GM12891 (cell line): ENCODE measurements around the gene CAMK1D.
"Not testable (repeated sequence)": the region's sequence is repeated elsewhere in the genome, so short reads cannot be mapped to it uniquely, and the experiment has no call there.

Experiments used
- POLR2A ChIP-seq: IDR thresholded peaks from 2 replicates; pipeline ENCODE4 v1.6.1; 2011; ENCODE audit warnings: low read depth, low read length, control low read depth
- POLR2AphosphoS5 ChIP-seq: IDR thresholded peaks from 2 replicates; pipeline ENCODE4 v1.6.1; 2011; ENCODE audit warnings: low read depth, low read length, control low read depth
- SPI1 ChIP-seq: IDR thresholded peaks from 2 replicates; pipeline ENCODE4 v1.6.1; 2011; ENCODE audit warnings: low read depth, low read length, control low read depth
- TAF1 ChIP-seq: IDR thresholded peaks from 2 replicates; pipeline ENCODE4 v1.6.1; 2011; ENCODE audit warnings: low read depth, low read length, control low read depth

- TF ChIP-seq POLR2AphosphoS5, POLR2A, SPI1, TAF1: not testable (repeated sequence)
Measured at GRCh38 chr10:12743466-12743865, 394.1 kb downstream of the CAMK1D start.
